Glomerular visceral epithelial cell (primary cell): ENCODE results near the gene BATF2.
"Not testable (repeated sequence)": the region's sequence is repeated elsewhere in the genome, so short reads cannot be mapped to it uniquely, and the experiment has no call there.

Experiments used
- DNase-seq: peaks from one replicate; pipeline ENCODE4 v3.0.0-alpha.2; 2016; ENCODE audit errors: extremely low spot score

The BATF2 gene

GRCh38 chr11:64996710-64997380, at the start of gene BATF2:
Gene BATF2 (minus strand): TSS chr11:64996971. CDS start chr11:64996914, 57 bp downstream.
- DNase-seq: peak; percentile 76

GRCh38 chr11:65045728-65046127, 49.0 kb upstream of the BATF2 start:
- no peak for DNase-seq

GRCh38 chr11:65045061-65045460, 48.3 kb upstream of the BATF2 start:
- no peak for DNase-seq

DNA sequence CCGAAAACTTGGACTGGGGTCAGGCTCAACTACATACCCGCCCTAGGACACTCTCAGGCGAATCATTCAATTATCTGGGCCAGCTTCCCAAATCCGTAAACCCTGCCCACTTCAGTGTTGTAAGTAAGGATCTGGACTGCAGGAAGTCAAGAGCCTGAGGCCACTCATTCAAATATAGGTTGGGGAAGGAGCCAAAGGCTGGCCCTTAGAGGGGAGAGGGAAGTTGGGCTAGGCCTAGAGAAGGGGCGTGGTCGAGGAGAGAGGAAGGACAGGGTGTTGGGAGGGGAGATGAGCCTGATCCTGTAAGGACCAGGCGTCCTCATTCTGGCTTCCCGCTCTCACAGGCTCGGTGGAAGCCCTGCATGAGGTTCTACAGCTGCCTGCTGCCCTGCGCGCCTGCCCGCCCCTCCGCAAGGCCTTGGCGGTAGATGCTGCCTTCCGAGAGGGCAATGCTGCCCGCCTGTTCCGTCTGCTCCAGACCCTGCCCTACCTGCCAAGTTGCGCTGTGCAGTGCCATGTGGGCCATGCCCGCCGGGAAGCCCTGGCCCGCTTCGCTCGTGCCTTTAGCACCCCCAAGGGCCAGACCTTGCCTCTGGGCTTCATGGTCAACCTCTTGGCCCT, 47.2 kb upstream of the BATF2 start:
- no peak for DNase-seq

DNA sequence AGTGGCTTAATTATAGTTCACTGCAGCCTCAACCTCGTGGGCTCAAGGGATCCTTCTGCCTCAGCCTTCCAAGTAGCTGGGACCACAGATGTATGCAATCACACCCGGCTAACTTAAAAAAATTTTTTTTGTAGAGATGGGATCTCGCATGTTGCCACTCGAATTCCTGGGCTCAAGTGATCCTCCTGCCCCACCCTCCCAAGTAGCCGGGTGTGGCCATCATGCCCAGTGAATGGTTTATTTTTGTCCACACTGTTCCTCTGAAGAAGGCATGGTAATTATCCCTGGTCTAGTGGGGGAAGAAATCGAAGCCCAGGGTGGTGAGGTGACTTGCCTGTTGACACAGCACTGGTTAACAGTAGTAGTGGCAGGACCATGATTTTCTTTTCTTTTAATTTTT, 46.1 kb upstream of the BATF2 start:
- DNase-seq: no peak

- DNase-seq: peak; percentile 95
These were observed 44.3 kb upstream of the BATF2 start, which contains the start of gene SAC3D1 for GRCh38 chr11:65040847-65041622. Gene SAC3D1 (plus strand): TSS chr11:65041210. CDS start chr11:65041293, 83 bp downstream.

GRCh38 chr11:65040520-65040846, 43.7 kb upstream of the BATF2 start:
- no peak for DNase-seq

DNA sequence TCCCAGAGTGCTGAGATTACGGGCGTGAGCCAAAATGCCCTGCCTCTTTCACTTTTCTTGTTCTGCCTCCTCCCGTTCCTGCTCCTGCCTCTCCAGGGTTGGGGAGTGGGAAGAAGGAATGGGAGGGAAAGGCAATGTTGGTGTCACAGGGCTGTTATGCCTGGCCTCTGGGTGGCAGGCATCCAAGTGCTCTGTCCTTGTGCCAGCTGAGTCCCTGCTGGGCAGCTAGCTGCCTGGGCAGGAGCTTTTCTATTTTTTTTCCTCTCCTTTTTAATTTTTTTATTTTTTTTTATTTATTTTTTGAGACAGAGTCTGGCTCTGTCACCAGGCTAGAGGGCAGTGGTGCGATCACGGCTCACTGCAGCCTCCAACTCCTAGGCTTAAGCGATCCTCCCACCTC, 40.2 kb upstream of the BATF2 start:
- DNase-seq: no peak

- DNase-seq: no peak
These were observed 38.8 kb upstream of the BATF2 start for GRCh38 chr11:65035579-65035978.

DNA sequence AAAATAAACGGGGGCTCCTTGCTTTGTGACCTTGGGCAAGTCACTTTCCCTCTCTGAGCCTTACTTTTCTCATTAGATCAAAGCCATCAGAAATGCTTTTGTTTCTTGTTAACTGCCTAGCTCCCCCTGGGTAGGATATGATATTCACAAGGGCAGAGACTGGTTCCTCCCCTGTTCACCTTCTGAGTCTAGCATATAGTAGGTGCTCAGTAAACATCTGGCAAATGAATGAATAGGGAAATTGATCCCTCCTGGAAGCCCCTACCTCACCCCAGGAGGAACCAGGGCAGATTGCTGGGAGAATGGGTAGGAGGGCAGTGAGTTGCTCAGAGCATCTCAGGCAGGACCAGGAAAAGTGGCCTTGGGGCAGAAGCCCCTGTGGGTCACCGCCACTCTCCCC, 37.7 kb upstream of the BATF2 start:
- DNase-seq: no peak

GRCh38 chr11:65032216-65032615, 35.4 kb upstream of the BATF2 start:
- DNase-seq: no peak

- DNase-seq: peak; percentile 96
These were observed 30.7 kb upstream of the BATF2 start, which contains the start of gene SNX15 for GRCh38 chr11:65027213-65028067. Gene SNX15 (plus strand): TSS chr11:65027439. CDS start chr11:65027538, 99 bp downstream.

- DNase-seq: no peak
These were observed 30.0 kb upstream of the BATF2 start for GRCh38 chr11:65026810-65027209.

- not testable (repeated sequence) for DNase-seq
These were observed 26.7 kb upstream of the BATF2 start for GRCh38 chr11:65023502-65023901.

DNA sequence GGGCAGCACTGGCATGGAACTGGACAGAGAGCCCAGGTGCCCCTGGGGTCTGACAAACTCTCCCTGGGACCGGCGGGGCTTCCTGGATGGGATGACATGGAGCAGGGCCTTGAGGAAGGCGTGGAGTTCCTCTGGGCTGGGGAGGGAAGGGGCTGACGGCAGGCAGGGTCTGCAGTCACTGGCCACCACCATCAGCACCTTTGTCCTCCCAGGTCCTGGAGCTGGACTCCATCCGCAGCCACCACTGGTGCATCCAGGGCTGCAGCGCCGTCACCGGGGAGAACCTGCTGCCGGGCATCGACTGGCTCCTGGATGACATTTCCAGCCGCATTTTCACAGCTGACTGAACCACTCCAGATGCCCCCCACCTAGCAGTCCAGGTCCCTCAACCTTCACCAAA, 24.7 kb upstream of the BATF2 start:
- no peak for DNase-seq

DNA sequence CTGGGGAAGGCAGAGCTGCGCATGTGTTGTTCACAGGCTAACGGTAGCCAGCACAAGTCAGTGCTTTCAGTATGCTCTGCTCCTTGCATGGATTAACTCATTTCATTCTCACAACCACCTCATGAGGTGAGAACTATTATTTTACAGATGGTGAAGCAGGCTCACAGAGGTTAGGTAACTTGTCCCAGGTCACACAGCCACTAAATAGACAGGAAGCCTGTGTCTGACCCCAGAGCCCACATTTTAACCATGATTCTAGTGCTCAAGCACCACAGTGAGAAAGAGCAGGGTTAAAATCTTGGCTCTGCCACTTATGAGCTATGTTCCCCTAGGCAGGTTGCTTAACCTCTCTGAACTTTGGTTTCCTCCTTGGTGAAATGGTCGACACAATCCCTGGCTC, 24.2 kb upstream of the BATF2 start:
- DNase-seq: no peak

GRCh38 chr11:65019824-65020223, 23.1 kb upstream of the BATF2 start:
- no peak for DNase-seq

DNA sequence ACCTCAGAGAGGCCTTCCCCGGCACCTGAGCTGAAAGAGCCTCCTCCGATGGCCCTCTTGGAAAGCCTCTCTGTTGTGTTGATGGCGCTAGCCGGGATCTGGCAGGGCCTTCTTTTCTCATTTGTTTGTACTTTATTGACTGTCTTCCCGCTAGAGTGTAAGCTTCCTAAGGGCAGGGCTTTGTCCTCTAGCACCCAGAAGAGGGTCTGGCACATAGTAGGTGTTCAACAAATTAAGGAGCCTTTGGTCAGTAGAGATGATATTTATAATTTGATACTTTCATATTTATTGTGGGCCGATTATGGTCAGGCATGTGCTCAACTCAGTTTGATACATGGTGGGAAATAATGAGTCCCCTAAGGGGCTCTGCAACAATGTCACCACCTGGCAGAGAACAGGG, 21.2 kb upstream of the BATF2 start:
- DNase-seq: no peak

- DNase-seq: no peak
These were observed 19.9 kb upstream of the BATF2 start for GRCh38 chr11:65016705-65017104.

GRCh38 chr11:65014726-65015227, 18.0 kb upstream of the BATF2 start:
- DNase-seq: no peak

- DNase-seq: peak; percentile 87
These were observed 17.3 kb upstream of the BATF2 start, which contains the start of gene ARL2 for GRCh38 chr11:65013888-65014725. Gene ARL2 (plus strand): TSS chr11:65014160. CDS start chr11:65014208, 48 bp downstream.
